Prostate gland (tissue), 2 donors: ENCODE results near the gene CD80.

Source experiments
- POLR2A ChIP-seq: fragments of 450-650 bp; IDR thresholded peaks from one replicate; pipeline ENCODE4 v1.6.1; 2016; ENCODE audit warnings: antibody characterized with exemption, mild to moderate bottlenecking
- POLR2AphosphoS5 ChIP-seq: sonication (generic); formaldehyde crosslinking; IDR thresholded peaks from one replicate; pipeline ENCODE4 v1.6.1; 2017; ENCODE audit warnings: antibody characterized with exemption
- TF ChIP-seq, protein P1 (sequence below), 4 experiments: fragments of 200-600 bp in 2 of 4; fragments of 450-650 bp in 2 of 4; sonication (generic) in 2 of 4; IDR thresholded peaks; 1 replicate in 3 of 4; 2 replicates in 1 of 4; pipeline ENCODE4 v1.5.1; 2016 to 2019; ENCODE audit warnings: antibody characterized with exemption in 4 of 4, mild to moderate bottlenecking in 2 of 4, moderate library complexity in 2 of 4

DNA sequence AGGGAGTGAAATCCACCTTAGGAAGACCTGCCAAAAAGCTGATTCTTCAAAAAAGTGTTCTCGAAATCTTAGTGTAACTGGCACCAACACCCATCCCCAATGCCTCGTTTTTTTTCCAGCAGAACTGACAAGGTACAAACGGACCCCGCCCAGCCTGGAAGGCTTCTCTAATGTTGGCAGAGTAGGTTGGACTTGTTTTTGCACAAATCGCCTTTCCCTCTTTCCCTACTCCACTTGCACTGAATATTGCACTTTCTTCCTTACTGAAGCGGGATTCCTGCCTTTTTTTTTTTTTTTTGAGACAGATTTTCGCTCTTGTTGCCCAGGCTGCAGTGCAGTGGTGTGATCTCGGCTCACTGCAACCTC lies 61.6 kb downstream of the CD80 start:
- TF ChIP-seq, protein P1, sequence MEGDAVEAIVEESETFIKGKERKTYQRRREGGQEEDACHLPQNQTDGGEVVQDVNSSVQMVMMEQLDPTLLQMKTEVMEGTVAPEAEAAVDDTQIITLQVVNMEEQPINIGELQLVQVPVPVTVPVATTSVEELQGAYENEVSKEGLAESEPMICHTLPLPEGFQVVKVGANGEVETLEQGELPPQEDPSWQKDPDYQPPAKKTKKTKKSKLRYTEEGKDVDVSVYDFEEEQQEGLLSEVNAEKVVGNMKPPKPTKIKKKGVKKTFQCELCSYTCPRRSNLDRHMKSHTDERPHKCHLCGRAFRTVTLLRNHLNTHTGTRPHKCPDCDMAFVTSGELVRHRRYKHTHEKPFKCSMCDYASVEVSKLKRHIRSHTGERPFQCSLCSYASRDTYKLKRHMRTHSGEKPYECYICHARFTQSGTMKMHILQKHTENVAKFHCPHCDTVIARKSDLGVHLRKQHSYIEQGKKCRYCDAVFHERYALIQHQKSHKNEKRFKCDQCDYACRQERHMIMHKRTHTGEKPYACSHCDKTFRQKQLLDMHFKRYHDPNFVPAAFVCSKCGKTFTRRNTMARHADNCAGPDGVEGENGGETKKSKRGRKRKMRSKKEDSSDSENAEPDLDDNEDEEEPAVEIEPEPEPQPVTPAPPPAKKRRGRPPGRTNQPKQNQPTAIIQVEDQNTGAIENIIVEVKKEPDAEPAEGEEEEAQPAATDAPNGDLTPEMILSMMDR (IDR thresholded peaks at IDR 0.05), result no peak
- TF ChIP-seq POLR2AphosphoS5 (no peak), POLR2A (no peak)
